CD4-positive, alpha-beta T cell (primary cell): ENCODE data around the gene METTL6. TPM values are rescaled to one million over a fixed set of nuclear protein-coding genes. Genes with fewer than 3 reads are reported as not detected.

ENCODE experiments used
- ATAC-seq: fragments of 200-7000 bp; cut with Tn5 transposase; one replicate; pipeline ENCODE4 v1.10.0; 2022; ENCODE audit warnings: mild to moderate bottlenecking; ENCODE audit not compliant: poor library complexity
- CTCF ChIA-PET: fragments of 350-600 bp; sonication (Branson Sonifier 250); formaldehyde crosslinking; loops from one replicate; lab custom pipeline; 2021; ENCODE audit warnings: antibody characterized with exemption, inconsistent platforms; lab: Charles Lee
- POLR2A ChIA-PET: fragments of 350-600 bp; sonication (Branson Sonifier 250); formaldehyde crosslinking; loops from one replicate; lab custom pipeline; 2021; ENCODE audit warnings: antibody characterized with exemption, inconsistent platforms; lab: Charles Lee
- DNase-seq, 14 experiments: peaks; one replicate each; pipeline ENCODE4 v3.0.0-alpha.2; 2013 to 2020; ENCODE audit warnings: mixed read lengths in 2 of 14
- H3K27ac ChIP-seq, 2 donors: one replicate each; pipeline versions ENCODE4 v1.5.1 to v1.7.0; 2013; ENCODE audit warnings: low read length in 2 of 2, low read depth in 1 of 2, mild to moderate bottlenecking in 1 of 2
- H3K27me3 ChIP-seq, 2 experiments: 1 replicate in 1 of 2; 2 replicates in 1 of 2; pipeline versions ENCODE4 v1.6.1 to v1.7.0; 2013; ENCODE audit warnings: low read length in 2 of 2, control low read depth in 1 of 2, mild to moderate bottlenecking in 1 of 2, moderate library complexity in 1 of 2; ENCODE audit not compliant: insufficient read depth in 2 of 2, control insufficient read depth in 1 of 2
- H3K36me3 ChIP-seq: one replicate; pipeline ENCODE4 v1.6.1; 2013; ENCODE audit warnings: low read length, control low read depth; ENCODE audit not compliant: insufficient read depth
- H3K4me1 ChIP-seq: one replicate; pipeline ENCODE4 v1.6.1; 2013; ENCODE audit warnings: low read length, control low read depth; ENCODE audit not compliant: insufficient read depth
- H3K4me3 ChIP-seq: one replicate; pipeline ENCODE4 v1.5.1; 2013; ENCODE audit warnings: mild to moderate bottlenecking, low read length, moderate library complexity
- H3K9me3 ChIP-seq, 2 experiments: 1 replicate in 1 of 2; 2 replicates in 1 of 2; pipeline versions ENCODE4 v1.6.1 to v1.7.0; 2013; ENCODE audit warnings: low read length in 2 of 2, mild to moderate bottlenecking in 2 of 2, control low read depth in 1 of 2, moderate library complexity in 1 of 2; ENCODE audit not compliant: control insufficient read depth in 1 of 2, insufficient read depth in 1 of 2
- H3K27ac Mint-ChIP-seq: one replicate; pipeline ENCODE4 v1.8.0; 2020; ENCODE audit warnings: mixed read lengths
- H3K27me3 Mint-ChIP-seq: one replicate; pipeline ENCODE4 v1.8.0; 2021; ENCODE audit warnings: mixed read lengths
- H3K36me3 Mint-ChIP-seq: one replicate; pipeline ENCODE4 v1.8.0; 2021; ENCODE audit warnings: low read depth, mixed read lengths
- H3K4me1 Mint-ChIP-seq: one replicate; pipeline ENCODE4 v1.8.0; 2021; ENCODE audit warnings: low read depth, mixed read lengths
- H3K4me3 Mint-ChIP-seq: one replicate; pipeline ENCODE4 v1.8.0; 2020; ENCODE audit warnings: mild to moderate bottlenecking, mixed read lengths
- H3K9me3 Mint-ChIP-seq: one replicate; pipeline ENCODE4 v1.8.0; 2020; ENCODE audit warnings: mixed read lengths
- intact Hi-C, 2 experiments: fragments of 100-400 bp; cut with DNase I in 1 of 2; cut with micrococcal nuclease in 1 of 2; formaldehyde crosslinking; loops; one replicate each; pipeline versions ENCODE4 v1.15.1 to v1.9.0; 2023 to 2025; cut with DNase I, micrococcal nuclease
- total RNA-seq, 174 experiments: library from RNA in 2 of 174; stranded (reverse) in 2 of 174; gene quantifications; one replicate each; pipeline ENCODE4 v1.2.3 and lab custom pipeline; 2021 to 2026
- TF ChIP-seq, protein P1 (sequence below): fragments of 200-600 bp; IDR thresholded peaks from one replicate; pipeline ENCODE4 v1.8.0; 2022; ENCODE audit warnings: antibody characterized with exemption, mild to moderate bottlenecking

The METTL6 gene
- total RNA-seq, 2 experiments from 2014 or later, result 4.7 to 5.7 TPM

DNA sequence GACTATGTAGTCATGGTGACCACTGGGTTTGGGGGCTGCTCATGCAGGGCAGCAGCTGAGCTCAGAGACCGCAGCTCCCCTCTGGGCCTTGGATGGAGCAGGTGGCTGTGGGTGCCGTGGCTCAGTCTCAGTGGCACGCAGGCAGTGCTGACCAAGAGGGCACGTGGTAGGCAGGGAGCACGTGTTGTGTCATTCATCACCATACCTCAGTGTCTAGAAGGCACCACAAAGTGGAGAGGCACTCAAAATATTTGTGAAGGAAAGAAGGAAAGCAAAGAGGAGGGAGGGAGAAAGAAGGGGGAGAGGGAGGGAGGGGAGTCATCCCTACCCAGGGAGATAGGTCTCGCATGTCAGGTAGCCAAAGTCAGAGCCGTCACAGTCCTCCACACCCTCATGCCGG lies 26.2 kb upstream of the METTL6 start:
- Histone ChIP-seq H3K4me1 (no peaks in the 10 kb centered on the region), H3K9me3 (no peaks in the 10 kb centered on the region), H3K27ac (no peak overlapping the region), H3K4me3 (no peak overlapping the region), H3K36me3 (peaks cover 4% of the 10 kb centered on the region), H3K27me3 (no peaks in the 10 kb centered on the region)
- intact Hi-C loops, result no loop called here
- Mint-ChIP-seq H3K27me3 (no peaks in the 10 kb centered on the region), H3K36me3 (peaks cover 11% of the 10 kb centered on the region), H3K9me3 (no peaks in the 10 kb centered on the region), H3K4me1 (no peaks in the 10 kb centered on the region), H3K4me3 (no peak overlapping the region), H3K27ac (no peak overlapping the region)
- no peak for DNase-seq
- POLR2A ChIA-PET, result no interaction called here
- TF ChIP-seq, protein P1, sequence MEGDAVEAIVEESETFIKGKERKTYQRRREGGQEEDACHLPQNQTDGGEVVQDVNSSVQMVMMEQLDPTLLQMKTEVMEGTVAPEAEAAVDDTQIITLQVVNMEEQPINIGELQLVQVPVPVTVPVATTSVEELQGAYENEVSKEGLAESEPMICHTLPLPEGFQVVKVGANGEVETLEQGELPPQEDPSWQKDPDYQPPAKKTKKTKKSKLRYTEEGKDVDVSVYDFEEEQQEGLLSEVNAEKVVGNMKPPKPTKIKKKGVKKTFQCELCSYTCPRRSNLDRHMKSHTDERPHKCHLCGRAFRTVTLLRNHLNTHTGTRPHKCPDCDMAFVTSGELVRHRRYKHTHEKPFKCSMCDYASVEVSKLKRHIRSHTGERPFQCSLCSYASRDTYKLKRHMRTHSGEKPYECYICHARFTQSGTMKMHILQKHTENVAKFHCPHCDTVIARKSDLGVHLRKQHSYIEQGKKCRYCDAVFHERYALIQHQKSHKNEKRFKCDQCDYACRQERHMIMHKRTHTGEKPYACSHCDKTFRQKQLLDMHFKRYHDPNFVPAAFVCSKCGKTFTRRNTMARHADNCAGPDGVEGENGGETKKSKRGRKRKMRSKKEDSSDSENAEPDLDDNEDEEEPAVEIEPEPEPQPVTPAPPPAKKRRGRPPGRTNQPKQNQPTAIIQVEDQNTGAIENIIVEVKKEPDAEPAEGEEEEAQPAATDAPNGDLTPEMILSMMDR, result no peak
- ATAC-seq, result no peak
- CTCF ChIA-PET, result no interaction called here

- Histone ChIP-seq H3K36me3 (peaks cover 4% of the 10 kb centered on the region), H3K4me3 (no peak overlapping the region), H3K4me1 (no peaks in the 10 kb centered on the region), H3K27me3 (no peaks in the 10 kb centered on the region), H3K9me3 (no peaks in the 10 kb centered on the region), H3K27ac (no peak overlapping the region)
- H3K9me3 Mint-ChIP-seq, result no peaks in the 10 kb centered on the region
- ATAC-seq (no peak), DNase-seq (no peak)
- no peak overlapping the region for H3K4me3 Mint-ChIP-seq
- TF ChIP-seq, protein P1, result no peak
- H3K4me1 Mint-ChIP-seq, result no peaks in the 10 kb centered on the region
- CTCF ChIA-PET, result no interaction called here
- H3K27ac Mint-ChIP-seq, result no peak overlapping the region
- POLR2A ChIA-PET, result no interaction called here
- intact Hi-C loops, result no loop called here
- H3K36me3 Mint-ChIP-seq, result peaks cover 11% of the 10 kb centered on the region
- H3K27me3 Mint-ChIP-seq, result no peaks in the 10 kb centered on the region
These were observed 25.6 kb upstream of the METTL6 start for GRCh38 chr3:15452961-15453360.

GRCh38 chr3:15452156-15452555 lies 24.8 kb upstream of the METTL6 start:
- no peak overlapping the region for H3K27ac ChIP-seq
- H3K9me3 ChIP-seq, result no peaks in the 10 kb centered on the region
- no peaks in the 10 kb centered on the region for H3K27me3 Mint-ChIP-seq
- DNase-seq, result no peak
- ATAC-seq, result no peak
- CTCF ChIA-PET, result no interaction called here
- peaks cover 11% of the 10 kb centered on the region for H3K36me3 Mint-ChIP-seq
- TF ChIP-seq, protein P1, result no peak
- H3K36me3 ChIP-seq, result peaks cover 4% of the 10 kb centered on the region
- H3K27ac Mint-ChIP-seq, result no peak overlapping the region
- H3K27me3 ChIP-seq, result no peaks in the 10 kb centered on the region
- no peaks in the 10 kb centered on the region for H3K4me1 Mint-ChIP-seq
- POLR2A ChIA-PET, result no interaction called here
- no peaks in the 10 kb centered on the region for H3K9me3 Mint-ChIP-seq
- no peaks in the 10 kb centered on the region for H3K4me1 ChIP-seq
- intact Hi-C loops, result no loop called here
- no peak overlapping the region for H3K4me3 ChIP-seq
- H3K4me3 Mint-ChIP-seq, result no peak overlapping the region
